ENCODE measurements around the gene AQP12B.

Gene AQP12B

GRCh38 chr2:240646176-240646899 lies 36.3 kb downstream of the AQP12B start:
- DNase-seq: no peak

- no peak for DNase-seq
Measured at GRCh38 chr2:240645801-240646175, 36.9 kb downstream of the AQP12B start.

GRCh38 chr2:240645346-240645745 lies 37.3 kb downstream of the AQP12B start:
- no peak for DNase-seq

- no peak for DNase-seq
Measured at GRCh38 chr2:240644859-240645301, 37.8 kb downstream of the AQP12B start.

GRCh38 chr2:240644171-240644651 lies 38.5 kb downstream of the AQP12B start:
- no peak for DNase-seq

GRCh38 chr2:240643811-240644150 lies 38.9 kb downstream of the AQP12B start:
- no peak for DNase-seq

GRCh38 chr2:240643093-240643810 lies 39.4 kb downstream of the AQP12B start:
- no peak for DNase-seq

- no peak for DNase-seq
Measured at GRCh38 chr2:240642806-240643092, 39.9 kb downstream of the AQP12B start.

GRCh38 chr2:240642061-240642805 lies 40.5 kb downstream of the AQP12B start:
- DNase-seq: no peak

GRCh38 chr2:240640939-240641338 lies 41.7 kb downstream of the AQP12B start:
- DNase-seq: no peak

- no peak for DNase-seq
Measured at GRCh38 chr2:240639566-240639965, 43.1 kb downstream of the AQP12B start.

- no peak for DNase-seq
Measured at GRCh38 chr2:240638512-240639160, 44.0 kb downstream of the AQP12B start.

GRCh38 chr2:240637901-240638345 lies 44.8 kb downstream of the AQP12B start:
- DNase-seq: no peak

GRCh38 chr2:240637116-240637900 lies 45.4 kb downstream of the AQP12B start:
- DNase-seq: no peak

GRCh38 chr2:240636563-240637115 lies 46.0 kb downstream of the AQP12B start:
- DNase-seq: no peak

GRCh38 chr2:240635998-240636547 lies 46.6 kb downstream of the AQP12B start:
- no peak for DNase-seq

GRCh38 chr2:240635121-240635997 lies 47.3 kb downstream of the AQP12B start:
- DNase-seq: no peak

- DNase-seq: no peak
Measured at GRCh38 chr2:240632306-240632721, 50.4 kb downstream of the AQP12B start.

GRCh38 chr2:240631548-240632305 lies 51.0 kb downstream of the AQP12B start:
- no peak for DNase-seq
